Endothelial cell of umbilical vein (primary cell): ENCODE results near the gene KCNIP3. TPM values are rescaled to one million over a fixed set of nuclear protein-coding genes. Genes with fewer than 3 reads are reported as not detected.

Experiments
- BruUV-seq: library from RNA; stranded (reverse); fragments of 400-500 nt; replicated peaks from 2 replicates; lab custom pipeline; 2021; lab: Mats Ljungman, UMichigan
- CTCF ChIA-PET: fragments of 300-600, 350-600 bp; sonication (Branson Sonifier 250); formaldehyde crosslinking; loops from one replicate; lab custom pipeline; 2021; ENCODE audit warnings: antibody characterized with exemption, inconsistent platforms; lab: Charles Lee
- POLR2A ChIA-PET: fragments of 300-600, 350-600 bp; sonication (Branson Sonifier 250); formaldehyde crosslinking; loops from one replicate; lab custom pipeline; 2021; ENCODE audit warnings: antibody characterized with exemption, inconsistent platforms; lab: Charles Lee
- DNase-seq: peaks from one replicate; pipeline ENCODE4 v3.0.0-alpha.2; 2011; ENCODE audit warnings: low read depth, low spot score
- FAIRE-seq: peaks from 2 replicates; lab custom pipeline; 2011; peaks lifted over from hg19 to GRCh38; lab: Jason Lieb, UNC
- H2AFZ ChIP-seq: 2 replicates; pipeline ENCODE4 v1.6.0; 2012; ENCODE audit warnings: low read depth, low read length, control low read depth, inconsistent platforms
- H3K27ac ChIP-seq: 2 replicates; pipeline ENCODE4 v1.5.1; 2011; ENCODE audit warnings: low read depth, mild to moderate bottlenecking, control low read depth, low read length, moderate library complexity; ENCODE audit not compliant: insufficient read depth
- H3K27me3 ChIP-seq, 2 experiments: 2 replicates each; pipeline versions ENCODE4 v1.6.0 to v1.6.1; 2011; ENCODE audit warnings: low read length in 2 of 2, mixed read lengths in 1 of 2; ENCODE audit not compliant: control insufficient read depth in 2 of 2, insufficient read depth in 2 of 2
- H3K36me3 ChIP-seq, 2 experiments: 2 replicates in 1 of 2; 3 replicates in 1 of 2; pipeline ENCODE4 v1.5.1; 2011; ENCODE audit warnings: low read length in 2 of 2, mild to moderate bottlenecking in 1 of 2, moderate library complexity in 1 of 2; ENCODE audit not compliant: control insufficient read depth in 2 of 2, insufficient read depth in 2 of 2; ENCODE audit errors: extremely low read depth in 1 of 2
- H3K4me1 ChIP-seq: 3 replicates; pipeline ENCODE4 v1.5.1; 2011; ENCODE audit warnings: mild to moderate bottlenecking, low read length; ENCODE audit not compliant: control insufficient read depth, insufficient read depth; ENCODE audit errors: extremely low read depth
- H3K4me2 ChIP-seq: 2 replicates; pipeline ENCODE4 v1.6.1; 2011; ENCODE audit warnings: low read length, control low read depth, mixed read lengths; ENCODE audit not compliant: insufficient read depth
- H3K4me3 ChIP-seq, 3 experiments: fragments of 200-600 bp in 1 of 3; sonication (generic), shearing (Covaris generic) in 1 of 3; replicated peaks in 1 of 3; 2 replicates each; pipeline ENCODE4 v1.5.1; 2011 to 2016; ENCODE audit warnings: control low read depth in 3 of 3, low read length in 3 of 3, mild to moderate bottlenecking in 2 of 3, inconsistent platforms in 1 of 3, low read depth in 1 of 3, moderate library complexity in 1 of 3; ENCODE audit not compliant: insufficient read depth in 1 of 3
- H3K79me2 ChIP-seq: 2 replicates; pipeline ENCODE4 v1.6.0; 2012; ENCODE audit warnings: low read length, inconsistent platforms; ENCODE audit not compliant: control insufficient read depth, insufficient read depth
- H3K9ac ChIP-seq: replicated peaks from 2 replicates; pipeline ENCODE3; 2011; ENCODE audit warnings: low read length, control low read depth; ENCODE audit not compliant: insufficient read depth; ENCODE audit errors: extremely low read depth
- H3K9me1 ChIP-seq: replicated peaks from 3 replicates; pipeline ENCODE4 v1.6.0; 2011; ENCODE audit warnings: mild to moderate bottlenecking, low read length; ENCODE audit not compliant: control insufficient read depth, insufficient read depth; ENCODE audit errors: extremely low read depth
- H3K9me3 ChIP-seq: replicated peaks from 2 replicates; pipeline ENCODE4 v1.5.1; 2012; ENCODE audit warnings: low read length, inconsistent platforms; ENCODE audit not compliant: control insufficient read depth, insufficient read depth
- H4K20me1 ChIP-seq: replicated peaks from 2 replicates; pipeline ENCODE3; 2011; ENCODE audit warnings: mild to moderate bottlenecking, low read length; ENCODE audit not compliant: control insufficient read depth, insufficient read depth; ENCODE audit errors: extremely low read depth
- CTCF ChIP-seq, 2 donors: IDR thresholded peaks; 1 replicate in 1 of 2; 2 replicates in 1 of 2; pipeline ENCODE4 v1.5.1; 2011; ENCODE audit warnings: low read length in 2 of 2, mild to moderate bottlenecking in 2 of 2, moderate library complexity in 2 of 2, control low read depth in 1 of 2, inconsistent platforms in 1 of 2, low read depth in 1 of 2; ENCODE audit not compliant: insufficient read depth in 1 of 2; ENCODE audit errors: extremely low read depth in 1 of 2
- FOS ChIP-seq: IDR thresholded peaks from 2 replicates; pipeline ENCODE4 v1.6.1; 2011; ENCODE audit warnings: mild to moderate bottlenecking, low read length, moderate library complexity, borderline replicate concordance; ENCODE audit not compliant: insufficient read depth
- JUN ChIP-seq: IDR thresholded peaks from 2 replicates; pipeline ENCODE4 v1.6.1; 2011; ENCODE audit warnings: borderline replicate concordance, low read depth; ENCODE audit not compliant: insufficient read length, insufficient read depth
- MAX ChIP-seq: IDR thresholded peaks from 2 replicates; pipeline ENCODE4 v1.6.1; 2011; ENCODE audit not compliant: insufficient read depth, insufficient read length
- POLR2A ChIP-seq: IDR thresholded peaks from 2 replicates; pipeline ENCODE4 v1.6.1; 2012; ENCODE audit warnings: low read depth, mild to moderate bottlenecking, control low read depth, low read length
- dilution Hi-C: fragments of 300-500 bp; cut with MboI; formaldehyde crosslinking; loops from one replicate; pipeline ENCODE4 v1.15.0; 2019; ENCODE audit warnings: low sequenced_read_pairs; ENCODE audit not compliant: extremely low pct_ligation_motif_present
- intact Hi-C: fragments of 100-400 bp; cut with micrococcal nuclease; formaldehyde crosslinking; loops from one replicate; pipeline ENCODE4 v1.10.0; 2022
- polyA plus RNA-seq, 4 experiments: library from polyadenylated mRNA; depleted of rRNA in 3 of 4; stranded (reverse) in 3 of 4; unstranded in 1 of 4; fragments of >200 nt; gene quantifications; 2 replicates each; pipeline versions ENCODE4 v1.2.1 to v1.2.3, GENCODE V29; 2011 to 2012; ENCODE audit warnings: missing spikeins in 1 of 4
- total RNA-seq: library from RNA; stranded (reverse); gene quantifications from 2 replicates; pipeline ENCODE4 v1.2.3, GENCODE V29; 2021

KCNIP3 gene
- total and polyA plus RNA-seq, 2 donors (not counting 3 experiments of a cell fraction or from before 2014, with no cell fraction given) = 0.12 to 0.62 TPM

- Histone ChIP-seq H3K27me3 (no peaks in the 10 kb centered on the region), H3K36me3 (no peaks in the 10 kb centered on the region), H3K4me1 (no peaks in the 10 kb centered on the region), H3K9me3 (no peaks in the 10 kb centered on the region), H3K4me2 (no peak overlapping the region), H4K20me1 (no peaks in the 10 kb centered on the region), H3K4me3 (no peak overlapping the region), H3K79me2 (no peaks in the 10 kb centered on the region), H2AFZ (no peak overlapping the region), H3K27ac (no peak overlapping the region), H3K9me1 (no peaks in the 10 kb centered on the region), H3K9ac (no peak overlapping the region)
- ChIA-PET CTCF (no interaction called here), POLR2A (no interaction called here)
- intact Hi-C loops (no loop called here), dilution Hi-C loops (no loop called here)
- BruUV-seq = no TSS peak
- no peak for TF ChIP-seq JUN
- no peak for TF ChIP-seq MAX
- no peak for TF ChIP-seq POLR2A
- TF ChIP-seq CTCF (IDR thresholded peaks at IDR 0.05; ENCODE audit: extremely low read depth in 1 of 2, insufficient read depth in 1 of 2, low read depth in 1 of 2, low read length in 2 of 2) = no peak
- TF ChIP-seq FOS = no peak
- FAIRE-seq = no peak
- DNase-seq = no peak
Observed at GRCh38 chr2:95301876-95302641, 4.9 kb downstream of the KCNIP3 start.
